H9 (cell line): ENCODE results near the gene CHCHD3. TPM values are rescaled to one million over a fixed set of nuclear protein-coding genes. Genes with fewer than 3 reads are reported as not detected.

Experiments
- DNase-seq: peaks from one replicate; pipeline ENCODE4 v3.0.0-alpha.2; 2017
- H2AFZ ChIP-seq: one replicate; pipeline ENCODE4 v1.6.1; 2013; ENCODE audit warnings: mild to moderate bottlenecking, low read length, control low read depth, moderate library complexity
- H2AK5ac ChIP-seq: 2 replicates; pipeline ENCODE4 v1.6.1; 2013; ENCODE audit warnings: low read length, control low read depth, mixed read lengths; ENCODE audit not compliant: insufficient read length
- H2BK120ac ChIP-seq: one replicate; pipeline ENCODE4 v1.6.1; 2013; ENCODE audit warnings: low read depth, mild to moderate bottlenecking, low read length, control low read depth, inconsistent platforms; ENCODE audit not compliant: poor library complexity, severe bottlenecking
- H2BK12ac ChIP-seq: 2 replicates; pipeline ENCODE4 v1.6.1; 2013; ENCODE audit warnings: low read length, control low read depth, mixed read lengths, low read depth; ENCODE audit not compliant: insufficient read length
- H2BK15ac ChIP-seq: 2 replicates; pipeline ENCODE4 v1.6.1; 2013; ENCODE audit warnings: low read depth, low read length, control low read depth
- H2BK20ac ChIP-seq: one replicate; pipeline ENCODE4 v1.6.1; 2013; ENCODE audit warnings: low read depth, mild to moderate bottlenecking, low read length, control low read depth, inconsistent platforms; ENCODE audit not compliant: poor library complexity, severe bottlenecking
- H2BK5ac ChIP-seq: 2 replicates; pipeline ENCODE4 v1.6.1; 2013; ENCODE audit warnings: low read length, control low read depth, mixed read lengths; ENCODE audit not compliant: insufficient read length
- H3K14ac ChIP-seq: 2 replicates; pipeline ENCODE4 v1.6.1; 2013; ENCODE audit warnings: low read length, control low read depth; ENCODE audit not compliant: insufficient read depth
- H3K18ac ChIP-seq: 2 replicates; pipeline ENCODE4 v1.6.1; 2013; ENCODE audit warnings: low read depth, mild to moderate bottlenecking, mixed read lengths, low read length, control low read depth; ENCODE audit not compliant: insufficient read length
- H3K23ac ChIP-seq: 2 replicates; pipeline ENCODE4 v1.6.1; 2013; ENCODE audit warnings: low read length, control low read depth, mixed read lengths, low read depth; ENCODE audit not compliant: insufficient read length
- H3K23me2 ChIP-seq: 2 replicates; pipeline ENCODE4 v1.6.1; 2013; ENCODE audit warnings: low read depth, mild to moderate bottlenecking, mixed read lengths, low read length, control low read depth; ENCODE audit not compliant: insufficient read length, poor library complexity, severe bottlenecking
- H3K27ac ChIP-seq: 2 replicates; pipeline ENCODE4 v1.5.1; 2013; ENCODE audit warnings: low read length, control low read depth, mixed read lengths, low read depth; ENCODE audit not compliant: insufficient read length
- H3K27me3 ChIP-seq: 2 replicates; pipeline ENCODE4 v1.6.1; 2013; ENCODE audit warnings: low read length, control low read depth, inconsistent platforms; ENCODE audit not compliant: insufficient read depth
- H3K4ac ChIP-seq: 2 replicates; pipeline ENCODE4 v1.6.1; 2013; ENCODE audit warnings: low read depth, mild to moderate bottlenecking, control low read depth, inconsistent platforms, low read length, moderate library complexity
- H3K4me1 ChIP-seq: 2 replicates; pipeline ENCODE4 v1.6.1; 2013; ENCODE audit warnings: low read length, control low read depth, inconsistent platforms; ENCODE audit not compliant: insufficient read depth
- H3K4me2 ChIP-seq: 2 replicates; pipeline ENCODE4 v1.6.1; 2013; ENCODE audit warnings: low read length, control low read depth, mixed read lengths; ENCODE audit not compliant: insufficient read length, insufficient read depth
- H3K56ac ChIP-seq: 2 replicates; pipeline ENCODE4 v1.6.1; 2013; ENCODE audit warnings: low read depth, mild to moderate bottlenecking, mixed read lengths, low read length, control low read depth; ENCODE audit not compliant: insufficient read length
- H3K79me1 ChIP-seq: 2 replicates; pipeline ENCODE4 v1.6.1; 2013; ENCODE audit warnings: low read depth, mild to moderate bottlenecking, moderate library complexity, low read length, control low read depth, inconsistent platforms; ENCODE audit not compliant: insufficient read depth, poor library complexity, severe bottlenecking
- H3K79me2 ChIP-seq: 2 replicates; pipeline ENCODE4 v1.6.1; 2013; ENCODE audit warnings: low read length, control low read depth, inconsistent platforms; ENCODE audit not compliant: insufficient read depth
- H3K9ac ChIP-seq: 2 replicates; pipeline ENCODE4 v1.6.1; 2013; ENCODE audit warnings: low read length, control low read depth, mixed read lengths; ENCODE audit not compliant: insufficient read length; ENCODE audit errors: extremely low read depth
- H3K9me3 ChIP-seq: one replicate; pipeline ENCODE4 v1.6.1; 2013; ENCODE audit warnings: low read depth, low read length, inconsistent platforms; ENCODE audit not compliant: control insufficient read depth
- H3T11ph ChIP-seq: one replicate; pipeline ENCODE4 v1.6.1; 2013; ENCODE audit warnings: mild to moderate bottlenecking, low read length, control low read depth, inconsistent platforms
- H4K20me1 ChIP-seq: one replicate; pipeline ENCODE4 v1.6.1; 2013; ENCODE audit not compliant: control insufficient read depth, insufficient read length, insufficient read depth
- H4K5ac ChIP-seq: 2 replicates; pipeline ENCODE4 v1.6.1; 2013; ENCODE audit warnings: low read depth, mild to moderate bottlenecking, mixed read lengths, low read length, control low read depth; ENCODE audit not compliant: insufficient read length
- H4K8ac ChIP-seq: replicated peaks from 2 replicates; pipeline ENCODE4 v1.6.1; 2013; ENCODE audit warnings: low read length, control low read depth, mixed read lengths, low read depth; ENCODE audit not compliant: insufficient read length
- H4K91ac ChIP-seq: 2 replicates; pipeline ENCODE4 v1.6.1; 2013; ENCODE audit warnings: low read depth, mild to moderate bottlenecking, moderate library complexity, mixed read lengths, low read length, control low read depth; ENCODE audit not compliant: insufficient read length
- H3K27ac Mint-ChIP-seq, 3 experiments: 2 replicates in 2 of 3; 3 replicates in 1 of 3; pipeline ENCODE4 v1.8.0; 2020 to 2021; ENCODE audit warnings: mixed read lengths in 3 of 3, mild to moderate bottlenecking in 1 of 3, moderate library complexity in 1 of 3
- H3K27me3 Mint-ChIP-seq: 2 replicates; pipeline ENCODE4 v1.8.0; 2021; ENCODE audit warnings: low read depth, mild to moderate bottlenecking, moderate library complexity, mixed read lengths
- H3K36me3 Mint-ChIP-seq, 3 experiments: 2 replicates in 2 of 3; 3 replicates in 1 of 3; pipeline ENCODE4 v1.8.0; 2020 to 2021; ENCODE audit warnings: low read depth in 3 of 3, mixed read lengths in 3 of 3; ENCODE audit not compliant: insufficient read depth in 1 of 3
- H3K4me1 Mint-ChIP-seq, 2 experiments: 2 replicates each; pipeline ENCODE4 v1.8.0; 2020; ENCODE audit warnings: mixed read lengths in 2 of 2
- H3K4me3 Mint-ChIP-seq, 2 experiments: 2 replicates in 1 of 2; 3 replicates in 1 of 2; pipeline ENCODE4 v1.8.0; 2020 to 2021; ENCODE audit warnings: mild to moderate bottlenecking in 2 of 2, mixed read lengths in 2 of 2, moderate library complexity in 1 of 2
- H3K9me3 Mint-ChIP-seq, 2 experiments: 2 replicates in 1 of 2; 3 replicates in 1 of 2; pipeline ENCODE4 v1.8.0; 2020; ENCODE audit warnings: mild to moderate bottlenecking in 2 of 2, mixed read lengths in 2 of 2, moderate library complexity in 1 of 2
- CTCF ChIP-seq: fragments of 200-600 bp; sonication (generic); conservative IDR thresholded peaks from 3 replicates; pipeline ENCODE4 v1.8.0; 2021; ENCODE audit warnings: antibody characterized with exemption, mild to moderate bottlenecking
- WGBS: extraction: QIAGEN DNeasy Blood & Tissue Kit; methylation state at CpG from one replicate; pipeline ENCODE4 v1.1.7; 2013; ENCODE audit warnings: missing lambda C conversion rate, low lambda C conversion rate, mixed read lengths; ENCODE audit not compliant: insufficient read length; ENCODE audit errors: extremely low coverage; 5-methylcytosine and 5-hydroxymethylcytosine counted together
- total RNA-seq: library from RNA; stranded (reverse); gene quantifications from 2 replicates; pipeline ENCODE4 v1.2.1, GENCODE V29; 2021

The CHCHD3 gene
- total RNA-seq, 1 experiment from 2014 or later: 104 TPM

- H3K4me3 Mint-ChIP-seq: no peak overlapping the region
- Histone ChIP-seq H3K79me2 (no peaks in the 10 kb centered on the region), H3K14ac (no peak overlapping the region), H2BK20ac (no peak overlapping the region), H4K8ac (no peak overlapping the region), H2BK120ac (no peak overlapping the region), H3K9me3 (no peaks in the 10 kb centered on the region), H2BK5ac (no peak overlapping the region), H3K9ac (no peak overlapping the region), H3K18ac (no peak overlapping the region), H3K56ac (no peak overlapping the region), H3K79me1 (no peaks in the 10 kb centered on the region), H4K5ac (no peak overlapping the region), H3K23me2 (no peaks in the 10 kb centered on the region), H3K27ac (no peak overlapping the region), H3K4me1 (peaks cover 4% of the 10 kb centered on the region; the same call in 1 of the 2 replicates), H2AK5ac (no peak overlapping the region), H3T11ph (no peak overlapping the region), H2AFZ (no peak overlapping the region), H4K20me1 (no peaks in the 10 kb centered on the region), H2BK15ac (no peak overlapping the region), H3K4ac (no peak overlapping the region), H3K27me3 (no peaks in the 10 kb centered on the region), H4K91ac (no peak overlapping the region), H3K23ac (no peak overlapping the region), H2BK12ac (no peak overlapping the region), H3K4me2 (no peak overlapping the region)
- no peak for DNase-seq
- H3K4me1 Mint-ChIP-seq: peaks cover 19 to 20% of the 10 kb centered on the region in 2 experiments
- TF ChIP-seq CTCF: no peak
- no peaks in the 10 kb centered on the region for H3K27me3 Mint-ChIP-seq
- WGBS: no CpG with 5 or more reads among the region's 1 CpG
- peaks cover 0 to 15% (median 12%) of the 10 kb centered on the region in 3 experiments; a peak in 6 of 7 replicates for H3K36me3 Mint-ChIP-seq
- H3K9me3 Mint-ChIP-seq: peaks cover 0 to 7% of the 10 kb centered on the region in 2 experiments; a peak in 4 of 5 replicates
- no peak overlapping the region for H3K27ac Mint-ChIP-seq
Measured at GRCh38 chr7:132859199-132859598, 222.7 kb downstream of the CHCHD3 start.
